Left cardiac atrium (tissue), 4 donors: Measurements from ENCODE around the gene TMEM184A. TPM values are rescaled to one million over a fixed set of nuclear protein-coding genes. Genes with fewer than 3 reads are reported as not detected.

Experiments used
- ATAC-seq, 2 donors: fragments of 200-7000 bp; cut with Tn5 transposase; one replicate each; pipeline ENCODE4 v1.9.1; 2020; ENCODE audit warnings: mild to moderate bottlenecking in 2 of 2, moderate library complexity in 2 of 2
- DNase-seq: peaks from one replicate; pipeline ENCODE4 v3.0.0-alpha.2; 2020
- intact Hi-C, 2 donors: fragments of 100-400 bp; cut with DNase I; formaldehyde crosslinking; loops; one replicate each; pipeline versions ENCODE4 v1.14.1 to v1.15.1; 2022 to 2023
- total RNA-seq, 2 donors: library from RNA; stranded (reverse); fragmentation: NEBNext Ultra II Directional; extraction: Animal tissue kit (Norgen Biotek cat#: 25700); gene quantifications; one replicate each; pipeline ENCODE4 v1.2.1, GENCODE V29; 2021
- donor health status: DM: no; HTN: yes; CAD: no.
- donor health status: DM: no; HTN: yes; CAD: no; lungs with severe emphysema.
- donor health status: DM: yes; HTN: yes; CAD: no.
- donor health status: Dilated cardiomyopathy.

TMEM184A gene
- total RNA-seq, 2 donors from 2014 or later: 0.18 to 0.31 TPM

- intact Hi-C loops: loop anchor here (5.0 to 10.0 kb wide), 2 partner anchors 55 to 57 kb away; partner anchors contain the start of gene TMEM184A (in 2 of the 2)
- ATAC-seq (no peak), DNase-seq (no peak)
These were observed 55.8 kb downstream of the TMEM184A start for GRCh38 chr7:1500064-1500807.

DNA sequence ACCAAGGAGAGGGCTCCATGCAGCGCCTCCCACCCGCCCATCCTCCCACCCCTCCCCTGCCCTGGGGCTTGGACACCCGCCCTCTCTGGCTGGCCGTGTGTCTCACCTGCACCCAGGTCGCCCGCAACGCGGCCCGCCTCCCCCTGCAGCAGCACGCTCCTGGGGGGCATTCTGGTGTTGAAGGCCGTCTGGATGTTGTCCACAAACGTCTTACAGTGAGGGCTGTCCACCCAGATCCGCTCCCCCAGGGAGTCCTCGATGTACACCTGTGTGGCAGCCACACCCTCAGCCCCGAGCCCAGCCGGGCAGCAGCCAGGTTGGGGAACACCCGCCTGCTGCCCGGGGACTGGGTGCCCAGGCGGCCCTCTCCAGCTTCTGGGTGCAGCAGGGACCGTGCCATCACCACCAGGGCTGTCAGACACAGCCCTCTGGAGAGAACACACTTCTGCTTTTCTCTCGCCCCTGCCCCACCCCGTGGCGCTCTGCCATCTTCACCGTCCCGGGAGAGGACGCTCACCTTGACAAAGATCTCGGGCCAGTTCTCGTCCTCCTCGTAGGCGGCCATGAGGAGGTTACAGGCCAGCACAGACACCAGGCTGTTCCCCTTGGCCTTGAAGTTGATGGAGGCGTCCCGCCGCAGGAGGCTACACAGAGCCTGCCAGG is 56.5 kb downstream of the TMEM184A start:
- intact Hi-C loops: loop anchor here (5.0 to 10.0 kb wide), 2 partner anchors 55 to 58 kb away; partner anchors contain the start of gene TMEM184A (in 2 of the 2)
- ATAC-seq (no peak), DNase-seq (no peak)

DNA sequence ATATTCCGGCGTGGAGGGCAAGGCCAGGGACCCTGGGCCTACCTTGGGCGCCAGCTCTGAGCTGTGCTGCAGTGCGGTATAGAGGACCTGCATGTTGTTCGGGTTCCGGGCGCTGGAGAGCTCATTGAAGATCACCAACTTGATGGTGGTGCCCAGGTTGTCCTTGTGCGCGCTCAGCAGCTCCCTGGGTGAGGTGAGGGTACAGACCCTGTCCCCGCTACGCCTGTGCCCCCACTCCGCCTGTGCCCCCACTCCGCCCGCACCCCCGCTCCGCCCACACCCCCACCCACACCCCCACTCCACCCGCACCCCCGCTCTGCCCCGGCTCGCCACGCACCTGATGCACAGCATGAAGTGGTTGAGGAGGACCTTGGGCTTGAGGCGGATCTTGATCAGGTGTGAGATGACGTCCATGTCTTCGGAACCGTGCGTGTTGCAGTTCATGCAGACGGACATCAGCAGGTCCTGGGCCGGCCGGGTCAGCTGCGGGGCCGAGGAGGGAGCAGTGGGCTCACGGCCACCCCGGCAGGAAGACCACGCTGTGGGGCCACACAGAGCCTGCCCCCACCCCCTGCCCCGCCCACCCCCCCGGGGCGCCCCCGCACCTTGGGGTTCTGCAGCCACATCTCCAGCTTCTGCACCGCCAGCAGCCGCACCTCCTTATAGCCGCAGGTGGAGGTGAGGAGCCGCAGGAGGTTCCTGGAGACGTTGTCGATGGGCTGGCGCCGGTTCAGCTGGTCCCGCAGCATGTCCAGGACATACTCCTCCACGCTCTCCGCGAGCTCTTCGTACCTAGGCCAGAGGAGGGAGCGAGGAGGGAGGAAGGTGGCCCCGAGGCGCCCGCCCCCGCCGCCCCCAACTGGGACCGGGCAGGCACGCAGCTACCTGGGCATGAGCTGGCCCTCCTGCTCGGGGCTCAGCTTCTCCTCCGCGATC is 57.4 kb downstream of the TMEM184A start:
- ATAC-seq (no peak), DNase-seq (no peak)
- intact Hi-C loops: no loop called here

DNA sequence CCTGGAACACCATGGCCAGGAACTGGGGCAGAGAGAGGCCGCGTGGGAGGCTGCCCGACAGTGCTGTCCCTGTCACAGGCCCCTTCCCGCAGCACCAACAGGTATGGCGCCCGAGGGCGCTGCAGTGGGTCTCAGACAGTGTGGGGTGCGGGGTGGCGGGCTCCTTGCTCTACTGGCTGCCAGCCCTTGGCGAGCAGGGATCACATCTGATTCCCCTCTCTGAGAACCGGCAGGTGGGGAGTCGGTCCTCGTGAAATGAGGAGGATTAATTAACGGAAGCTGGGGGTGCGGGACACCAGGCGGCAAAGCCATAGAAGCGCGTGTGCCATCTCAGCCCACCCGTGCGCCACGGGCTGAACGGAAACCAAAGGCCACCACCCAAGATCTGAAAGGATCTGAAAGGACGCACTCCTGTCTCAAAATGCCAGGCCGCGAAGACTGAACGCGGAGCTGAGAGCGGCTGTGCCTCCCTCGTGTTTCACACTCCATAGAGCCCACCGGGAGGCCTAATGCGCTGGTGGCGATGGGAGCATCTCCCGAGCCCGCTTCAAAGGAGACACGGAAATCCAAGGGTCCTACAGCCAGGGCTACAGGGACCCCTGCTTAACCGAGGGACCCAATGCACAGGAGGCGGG is 58.6 kb downstream of the TMEM184A start:
- intact Hi-C loops: no loop called here
- no peak for DNase-seq
- ATAC-seq: no peak

DNA sequence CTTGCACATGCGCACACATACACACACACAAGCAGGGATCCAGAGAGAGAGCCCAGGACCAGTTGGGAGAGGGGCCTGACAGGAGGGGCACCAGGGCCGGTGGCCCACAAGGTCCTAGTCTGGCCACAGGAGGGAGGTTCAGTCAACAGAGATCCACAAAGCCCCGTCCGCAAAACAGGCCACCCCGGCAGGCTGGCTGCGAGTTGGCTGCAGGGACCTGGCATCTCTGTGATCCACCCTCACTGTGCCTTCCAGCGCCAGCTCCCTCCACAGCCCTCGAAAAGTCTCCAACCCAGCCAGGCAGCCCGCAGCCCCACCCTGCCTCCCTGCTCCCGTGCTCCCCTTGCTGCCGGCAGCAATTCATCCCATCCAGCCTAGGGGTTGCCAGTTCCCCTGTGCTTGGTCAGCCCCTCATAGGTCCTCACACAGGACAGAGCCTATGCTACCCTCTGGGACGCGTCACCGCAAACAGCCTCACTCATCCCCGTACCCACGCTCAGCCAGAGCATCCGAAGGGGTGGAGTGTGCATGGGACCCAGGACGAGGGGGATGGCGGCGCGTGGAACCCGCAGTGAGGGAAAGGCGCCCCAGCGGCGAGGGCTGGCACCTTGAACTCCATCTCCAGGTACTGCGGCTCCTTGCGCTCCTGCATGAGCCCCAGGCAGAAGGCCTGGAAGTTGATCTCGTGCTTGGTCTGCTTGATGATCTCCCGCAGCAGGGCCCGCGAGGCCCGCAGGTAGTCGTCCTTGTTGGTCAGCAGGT is 59.3 kb downstream of the TMEM184A start:
- intact Hi-C loops: no loop called here
- no peak for ATAC-seq
- DNase-seq: no peak

GRCh38 chr7:1495564-1496242 is 60.3 kb downstream of the TMEM184A start:
- ATAC-seq (no peak), DNase-seq (no peak)
- intact Hi-C loops: no loop called here

DNA sequence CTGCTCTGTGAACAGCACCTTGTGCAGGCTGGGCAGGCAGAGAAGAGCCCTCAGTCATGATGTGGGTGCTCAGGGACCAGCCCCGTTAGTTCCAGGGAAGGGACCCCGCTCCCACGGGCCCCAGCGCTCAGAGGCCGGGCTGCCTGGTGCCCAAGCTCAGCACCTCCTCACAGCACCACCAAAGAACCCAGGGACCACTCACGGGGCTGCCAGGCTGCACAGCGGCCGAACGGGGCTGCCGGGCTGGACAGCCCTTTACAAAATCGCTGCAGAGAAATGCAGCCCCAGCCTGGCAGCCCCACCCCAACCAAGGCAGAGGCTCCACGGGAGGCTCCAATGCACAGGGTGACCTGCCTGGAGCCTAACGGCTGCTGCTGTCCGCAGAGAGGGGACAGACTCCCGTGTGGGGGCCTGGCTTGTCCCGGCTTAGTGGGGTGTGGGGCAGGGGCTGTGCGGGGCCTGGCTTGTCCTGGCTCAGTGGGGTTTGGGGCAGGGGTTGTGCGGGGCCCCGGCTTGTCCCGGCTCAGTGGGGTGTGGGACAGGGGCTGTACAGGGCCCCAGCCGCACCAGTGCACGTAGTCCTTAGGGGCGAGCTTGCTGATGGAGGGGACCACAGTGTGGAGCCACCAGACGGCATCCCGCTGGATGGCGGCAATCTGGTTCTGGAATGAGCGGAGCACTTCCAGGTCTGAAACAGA is 61.0 kb downstream of the TMEM184A start:
- no peak for ATAC-seq
- intact Hi-C loops: no loop called here
- no peak for DNase-seq

DNA sequence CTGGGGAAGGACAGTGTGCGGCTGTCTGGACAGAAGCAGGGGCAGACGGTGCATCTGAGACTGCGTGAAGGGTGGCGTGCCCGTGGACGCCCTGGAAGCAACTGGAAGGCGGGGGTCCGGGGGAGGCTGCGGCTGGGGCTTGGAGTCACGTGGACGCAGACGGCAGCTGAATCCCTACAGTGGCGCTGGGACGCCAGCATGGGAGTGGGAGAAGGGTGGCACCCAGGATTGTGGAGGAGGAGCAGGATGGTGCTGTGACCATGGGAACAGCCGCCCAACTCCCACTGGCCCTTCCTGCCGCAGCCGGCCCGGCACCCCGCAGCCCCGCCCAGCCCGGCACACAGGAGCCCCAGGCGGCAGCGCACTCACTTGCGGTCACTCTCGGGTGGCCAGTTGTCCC is 61.6 kb downstream of the TMEM184A start:
- DNase-seq (no peak), ATAC-seq (no peak)
- intact Hi-C loops: no loop called here

DNA sequence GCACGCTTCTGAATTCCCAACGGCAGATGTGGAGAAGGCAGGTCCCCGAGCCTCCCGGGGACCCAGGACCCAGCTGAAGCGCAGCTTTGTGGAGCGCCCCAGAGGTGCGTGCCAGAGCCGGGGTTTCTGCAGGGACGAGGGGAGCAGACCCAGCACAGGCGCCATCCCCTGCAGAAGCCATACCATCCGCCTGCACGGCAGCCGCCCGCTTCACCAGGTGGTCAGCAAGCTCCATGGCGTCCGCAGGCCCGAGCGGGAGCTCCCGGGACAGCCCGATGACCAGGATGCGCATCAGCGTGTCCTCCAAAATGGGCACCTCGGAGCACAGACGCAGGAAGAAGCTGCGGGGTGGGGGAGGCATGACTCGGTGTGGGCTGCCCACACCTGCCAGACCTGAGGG is 62.4 kb downstream of the TMEM184A start:
- no peak for ATAC-seq
- no peak for DNase-seq
- intact Hi-C loops: no loop called here

- no peak for DNase-seq
- ATAC-seq: no peak
- intact Hi-C loops: no loop called here
These were observed 62.9 kb downstream of the TMEM184A start for GRCh38 chr7:1493129-1493528.

GRCh38 chr7:1492640-1493039 is 63.4 kb downstream of the TMEM184A start:
- DNase-seq: no peak
- intact Hi-C loops: no loop called here
- no peak for ATAC-seq

Other genes starting within 250 kb of the TMEM184A start
- 10 to 100 TPM in 1 of 2 donors, 1 to 10 TPM in 1; 9.9 to 21.8 TPM for gene MICALL2, start 96.7 kb downstream of the TMEM184A start, total RNA-seq
- gene INTS1, start 51.8 kb downstream of the TMEM184A start, total RNA-seq: 10 to 100 TPM; 26.9 to 42.4 TPM
- gene MAFK, start 25.5 kb downstream of the TMEM184A start, total RNA-seq: 10 to 100 TPM; 43.6 to 73.1 TPM
- gene PSMG3, start 13.8 kb upstream of the TMEM184A start, total RNA-seq: 10 to 100 TPM; 14.3 to 15.0 TPM
- gene ELFN1, start 114.1 kb upstream of the TMEM184A start, total RNA-seq: 1 to 10 TPM; 6.0 to 9.5 TPM